ENCODE measurements around the gene NXPH3. TPM values are rescaled to one million over a fixed set of nuclear protein-coding genes. Genes with fewer than 3 reads are reported as not detected.

NXPH3 gene
- total RNA-seq, 1 experiment from 2014 or later: 0.10 TPM

DNA sequence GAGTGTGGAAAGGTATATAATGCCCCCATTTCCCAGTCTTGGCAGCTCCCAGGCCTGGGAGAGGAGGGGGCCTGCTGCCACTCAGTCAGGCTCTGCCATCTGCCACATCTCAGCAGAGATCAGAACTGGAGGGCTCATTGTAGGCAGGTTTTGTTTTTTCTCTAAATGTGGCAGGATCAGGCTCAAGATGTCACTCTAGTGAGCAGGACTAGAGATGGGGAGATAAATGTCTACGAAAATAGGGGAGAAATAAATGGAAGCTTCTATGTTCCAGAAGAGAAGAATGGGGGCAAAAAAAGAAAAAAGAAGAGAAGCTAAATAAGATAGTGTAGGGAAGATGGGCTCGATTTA is 13.9 kb downstream of the NXPH3 start:
- ChIA-PET CTCF (interaction anchor here (2.7 kb wide), 1 partner anchor 20 kb away, joined by 7 read pairs; no protein-coding TSS in a partner anchor), POLR2A (no interaction called here), RAD21 (ENCODE audit: low non-redundant PET in 1 of 2, low total read pairs in 2 of 2, uncharacterized antibody in 2 of 2, unreplicated experiment in 2 of 2) (no interaction called here)
- Histone ChIP-seq H3K36me3 (ENCODE audit: control insufficient read depth in 1 of 2, insufficient read depth in 2 of 2, low read length in 2 of 2) (no peaks in the 10 kb centered on the region), H3K9me3 (ENCODE audit: control insufficient read depth in 1 of 2, insufficient read depth in 1 of 2, low read depth in 1 of 2, low read length in 2 of 2) (no peaks in the 10 kb centered on the region), H3K9ac (ENCODE audit: low read length) (no peak overlapping the region), H3K79me2 (ENCODE audit: insufficient read depth, low read length) (no peaks in the 10 kb centered on the region), H3K9me2 (ENCODE audit: insufficient read depth) (no peaks in the 10 kb centered on the region), H3K4me1 (ENCODE audit: control insufficient read depth in 1 of 2, insufficient read depth in 2 of 2, low read length in 2 of 2) (no peaks in the 10 kb centered on the region), H3K27me3 (ENCODE audit: insufficient read depth, low read length) (no peaks in the 10 kb centered on the region), H3K4me2 (ENCODE audit: low read length) (no peak overlapping the region), H4K20me1 (ENCODE audit: insufficient read depth) (no peaks in the 10 kb centered on the region), H3K27ac (ENCODE audit: low read depth, low read length) (no peak overlapping the region), H2AFZ (ENCODE audit: low read depth, low read length, poor library complexity, severe bottlenecking) (no peak overlapping the region), H3K4me3 (replicated peaks in 1 of 2; ENCODE audit: low read depth in 1 of 2, low read length in 2 of 2) (no peak overlapping the region)
- no peak for DNase-seq (ENCODE audit: low read depth, low spot score)
- TF ChIP-seq SP1 (IDR thresholded peaks at IDR 0.05; ENCODE audit: low read depth) (no peak), CEBPB (IDR thresholded peaks at IDR 0.05; ENCODE audit: low read depth) (no peak)
- no peak for ATAC-seq
- BruUV-seq (replicated peaks): no TSS peak
- intact Hi-C loops (cut with micrococcal nuclease): no loop called here

DNA sequence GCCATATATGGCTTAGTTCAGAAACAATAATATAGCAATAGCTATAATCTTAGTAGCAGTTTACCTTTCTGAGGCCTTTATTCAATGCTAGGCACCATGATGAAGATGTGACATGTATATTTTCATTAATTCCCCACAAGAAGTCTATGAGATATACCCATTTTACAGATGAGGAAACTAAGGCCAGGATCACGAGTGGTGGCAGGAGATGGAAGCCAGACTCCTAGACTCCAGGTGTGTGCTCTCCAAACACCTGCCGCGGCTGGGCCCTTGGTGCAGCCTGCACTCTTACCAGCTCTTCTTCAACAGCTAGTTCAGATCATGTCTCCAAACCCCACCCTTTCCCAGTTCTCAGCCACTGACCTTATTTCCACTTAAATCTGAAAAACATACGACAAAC is 15.2 kb downstream of the NXPH3 start:
- ChIA-PET RAD21 (ENCODE audit: low non-redundant PET in 1 of 2, low total read pairs in 2 of 2, uncharacterized antibody in 2 of 2, unreplicated experiment in 2 of 2) (no interaction called here), CTCF (interaction anchor here (2.7 kb wide), 1 partner anchor 21 kb away, joined by 7 read pairs; no protein-coding TSS in a partner anchor), POLR2A (no interaction called here)
- Histone ChIP-seq H3K27ac (ENCODE audit: low read depth, low read length) (no peak overlapping the region), H3K9me3 (ENCODE audit: control insufficient read depth in 1 of 2, insufficient read depth in 1 of 2, low read depth in 1 of 2, low read length in 2 of 2) (no peaks in the 10 kb centered on the region), H3K9me2 (ENCODE audit: insufficient read depth) (no peaks in the 10 kb centered on the region), H3K27me3 (ENCODE audit: insufficient read depth, low read length) (no peaks in the 10 kb centered on the region), H3K79me2 (ENCODE audit: insufficient read depth, low read length) (no peaks in the 10 kb centered on the region), H2AFZ (ENCODE audit: low read depth, low read length, poor library complexity, severe bottlenecking) (no peak overlapping the region), H4K20me1 (ENCODE audit: insufficient read depth) (no peaks in the 10 kb centered on the region), H3K4me1 (ENCODE audit: control insufficient read depth in 1 of 2, insufficient read depth in 2 of 2, low read length in 2 of 2) (no peaks in the 10 kb centered on the region), H3K4me2 (ENCODE audit: low read length) (no peak overlapping the region), H3K36me3 (ENCODE audit: control insufficient read depth in 1 of 2, insufficient read depth in 2 of 2, low read length in 2 of 2) (no peaks in the 10 kb centered on the region), H3K9ac (ENCODE audit: low read length) (no peak overlapping the region), H3K4me3 (replicated peaks in 1 of 2; ENCODE audit: low read depth in 1 of 2, low read length in 2 of 2) (no peak overlapping the region)
- DNase-seq (ENCODE audit: low read depth, low spot score) (no peak), ATAC-seq (no peak)
- intact Hi-C loops (cut with micrococcal nuclease): no loop called here
- no TSS peak for BruUV-seq (replicated peaks)
- TF ChIP-seq, protein P1, sequence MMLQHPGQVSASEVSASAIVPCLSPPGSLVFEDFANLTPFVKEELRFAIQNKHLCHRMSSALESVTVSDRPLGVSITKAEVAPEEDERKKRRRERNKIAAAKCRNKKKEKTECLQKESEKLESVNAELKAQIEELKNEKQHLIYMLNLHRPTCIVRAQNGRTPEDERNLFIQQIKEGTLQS (IDR thresholded peaks at IDR 0.05): no peak
- TF ChIP-seq FOSL1 (IDR thresholded peaks at IDR 0.05; ENCODE audit: low read depth) (no peak), EZH2phosphoT487 (IDR thresholded peaks at IDR 0.05; ENCODE audit: borderline replicate concordance) (no peak), CEBPB (IDR thresholded peaks at IDR 0.05; ENCODE audit: low read depth) (no peak), JUND (IDR thresholded peaks at IDR 0.05) (no peak), POLR2AphosphoS5 (IDR thresholded peaks at IDR 0.05; ENCODE audit: low read depth, low read length) (no peak), ZNF274 (IDR thresholded peaks at IDR 0.05; ENCODE audit: low read depth, low read length) (no peak), ELF1 (IDR thresholded peaks at IDR 0.05; ENCODE audit: borderline replicate concordance, low read depth) (no peak), ZFX (IDR thresholded peaks at IDR 0.05) (no peak), SRF (IDR thresholded peaks at IDR 0.05; ENCODE audit: low read depth) (no peak), RAD21 (IDR thresholded peaks at IDR 0.05; ENCODE audit: low read depth) (no peak), EZH2 (IDR thresholded peaks at IDR 0.05) (no peak), SP1 (IDR thresholded peaks at IDR 0.05; ENCODE audit: low read depth) (no peak), EGR1 (IDR thresholded peaks at IDR 0.05; ENCODE audit: low read depth) (no peak), POLR2A (IDR thresholded peaks at IDR 0.05; ENCODE audit: borderline replicate concordance, extremely low read depth, insufficient read depth, insufficient read length) (no peak), TCF7L2 (IDR thresholded peaks at IDR 0.05; ENCODE audit: borderline replicate concordance, extremely low read depth, insufficient read depth, insufficient read length) (no peak)
- TF ChIP-seq, protein P2, sequence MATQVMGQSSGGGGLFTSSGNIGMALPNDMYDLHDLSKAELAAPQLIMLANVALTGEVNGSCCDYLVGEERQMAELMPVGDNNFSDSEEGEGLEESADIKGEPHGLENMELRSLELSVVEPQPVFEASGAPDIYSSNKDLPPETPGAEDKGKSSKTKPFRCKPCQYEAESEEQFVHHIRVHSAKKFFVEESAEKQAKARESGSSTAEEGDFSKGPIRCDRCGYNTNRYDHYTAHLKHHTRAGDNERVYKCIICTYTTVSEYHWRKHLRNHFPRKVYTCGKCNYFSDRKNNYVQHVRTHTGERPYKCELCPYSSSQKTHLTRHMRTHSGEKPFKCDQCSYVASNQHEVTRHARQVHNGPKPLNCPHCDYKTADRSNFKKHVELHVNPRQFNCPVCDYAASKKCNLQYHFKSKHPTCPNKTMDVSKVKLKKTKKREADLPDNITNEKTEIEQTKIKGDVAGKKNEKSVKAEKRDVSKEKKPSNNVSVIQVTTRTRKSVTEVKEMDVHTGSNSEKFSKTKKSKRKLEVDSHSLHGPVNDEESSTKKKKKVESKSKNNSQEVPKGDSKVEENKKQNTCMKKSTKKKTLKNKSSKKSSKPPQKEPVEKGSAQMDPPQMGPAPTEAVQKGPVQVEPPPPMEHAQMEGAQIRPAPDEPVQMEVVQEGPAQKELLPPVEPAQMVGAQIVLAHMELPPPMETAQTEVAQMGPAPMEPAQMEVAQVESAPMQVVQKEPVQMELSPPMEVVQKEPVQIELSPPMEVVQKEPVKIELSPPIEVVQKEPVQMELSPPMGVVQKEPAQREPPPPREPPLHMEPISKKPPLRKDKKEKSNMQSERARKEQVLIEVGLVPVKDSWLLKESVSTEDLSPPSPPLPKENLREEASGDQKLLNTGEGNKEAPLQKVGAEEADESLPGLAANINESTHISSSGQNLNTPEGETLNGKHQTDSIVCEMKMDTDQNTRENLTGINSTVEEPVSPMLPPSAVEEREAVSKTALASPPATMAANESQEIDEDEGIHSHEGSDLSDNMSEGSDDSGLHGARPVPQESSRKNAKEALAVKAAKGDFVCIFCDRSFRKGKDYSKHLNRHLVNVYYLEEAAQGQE (IDR thresholded peaks at IDR 0.05; ENCODE audit: low read depth): no peak
- TF ChIP-seq, protein P3, sequence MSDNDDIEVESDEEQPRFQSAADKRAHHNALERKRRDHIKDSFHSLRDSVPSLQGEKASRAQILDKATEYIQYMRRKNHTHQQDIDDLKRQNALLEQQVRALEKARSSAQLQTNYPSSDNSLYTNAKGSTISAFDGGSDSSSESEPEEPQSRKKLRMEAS (IDR thresholded peaks at IDR 0.05): no peak

Measured in HCT116 (cell line).